ENCODE data around the gene FOXRED1. TPM values are rescaled to one million over a fixed set of nuclear protein-coding genes. Genes with fewer than 3 reads are reported as not detected.

The FOXRED1 gene
- total RNA-seq = 28.1 and 34.1 TPM in 2 replicates

DNA sequence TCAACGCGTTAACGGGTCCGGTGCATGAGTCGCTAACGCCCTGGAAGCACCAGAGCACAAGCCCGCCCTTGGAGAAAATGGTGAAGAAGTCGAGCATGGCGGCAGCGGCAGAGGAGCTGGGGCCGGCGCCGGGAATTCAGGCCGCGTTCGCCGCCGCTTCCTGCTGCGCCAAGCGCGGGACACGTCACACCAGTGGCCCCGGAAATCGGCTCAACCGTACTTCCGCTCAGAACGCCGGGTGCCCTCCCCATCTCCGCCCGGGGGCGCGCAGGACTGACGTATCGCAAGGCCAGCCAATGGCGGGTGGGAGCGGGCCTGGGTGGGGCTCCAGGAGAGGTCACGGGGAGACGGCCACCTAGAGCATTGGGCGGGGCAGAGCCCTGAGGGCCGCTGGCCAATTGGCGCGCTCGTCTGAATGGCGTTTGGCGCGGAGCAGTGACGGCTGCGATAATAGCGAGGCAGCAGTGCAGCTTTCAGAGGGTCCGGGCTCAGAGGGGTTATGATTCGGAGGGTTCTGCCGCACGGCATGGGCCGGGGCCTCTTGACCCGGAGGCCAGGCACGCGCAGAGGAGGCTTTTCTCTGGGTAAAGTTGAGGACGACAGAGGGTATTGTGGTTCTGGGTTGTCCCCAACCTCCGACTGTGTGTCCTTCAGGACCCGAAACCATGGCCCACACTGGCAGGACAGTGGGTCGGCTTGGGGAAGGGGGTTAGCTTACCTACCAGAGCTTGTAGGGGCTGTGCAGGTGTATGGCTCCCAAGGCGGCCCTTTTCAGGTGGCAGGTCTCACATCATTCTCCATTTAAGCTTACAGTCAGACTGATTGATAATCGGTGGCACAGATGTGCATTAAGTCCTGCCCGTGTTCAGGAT is at the start of gene FOXRED1, which contains the start of gene SRPRA:
Gene FOXRED1 (plus strand): TSS at position 447 of the 872 bp plus-strand sequence. CDS start 53 bp downstream, at position 500.
Gene SRPRA (minus strand): TSS at position 188 of the 872 bp plus-strand sequence. CDS start 91 bp downstream, at position 97.
- peak; percentile 79 for DNase-seq (ENCODE audit: low read depth)
- TF ChIP-seq, protein P1, sequence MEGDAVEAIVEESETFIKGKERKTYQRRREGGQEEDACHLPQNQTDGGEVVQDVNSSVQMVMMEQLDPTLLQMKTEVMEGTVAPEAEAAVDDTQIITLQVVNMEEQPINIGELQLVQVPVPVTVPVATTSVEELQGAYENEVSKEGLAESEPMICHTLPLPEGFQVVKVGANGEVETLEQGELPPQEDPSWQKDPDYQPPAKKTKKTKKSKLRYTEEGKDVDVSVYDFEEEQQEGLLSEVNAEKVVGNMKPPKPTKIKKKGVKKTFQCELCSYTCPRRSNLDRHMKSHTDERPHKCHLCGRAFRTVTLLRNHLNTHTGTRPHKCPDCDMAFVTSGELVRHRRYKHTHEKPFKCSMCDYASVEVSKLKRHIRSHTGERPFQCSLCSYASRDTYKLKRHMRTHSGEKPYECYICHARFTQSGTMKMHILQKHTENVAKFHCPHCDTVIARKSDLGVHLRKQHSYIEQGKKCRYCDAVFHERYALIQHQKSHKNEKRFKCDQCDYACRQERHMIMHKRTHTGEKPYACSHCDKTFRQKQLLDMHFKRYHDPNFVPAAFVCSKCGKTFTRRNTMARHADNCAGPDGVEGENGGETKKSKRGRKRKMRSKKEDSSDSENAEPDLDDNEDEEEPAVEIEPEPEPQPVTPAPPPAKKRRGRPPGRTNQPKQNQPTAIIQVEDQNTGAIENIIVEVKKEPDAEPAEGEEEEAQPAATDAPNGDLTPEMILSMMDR (conservative IDR thresholded peaks at IDR 0.05; ENCODE audit: low read depth, low read length) = no peak
- peak within 1 kb of the TSS; percentile 100 for H3K4me3 ChIP-seq (ENCODE audit: low read depth, low read length)

DNA sequence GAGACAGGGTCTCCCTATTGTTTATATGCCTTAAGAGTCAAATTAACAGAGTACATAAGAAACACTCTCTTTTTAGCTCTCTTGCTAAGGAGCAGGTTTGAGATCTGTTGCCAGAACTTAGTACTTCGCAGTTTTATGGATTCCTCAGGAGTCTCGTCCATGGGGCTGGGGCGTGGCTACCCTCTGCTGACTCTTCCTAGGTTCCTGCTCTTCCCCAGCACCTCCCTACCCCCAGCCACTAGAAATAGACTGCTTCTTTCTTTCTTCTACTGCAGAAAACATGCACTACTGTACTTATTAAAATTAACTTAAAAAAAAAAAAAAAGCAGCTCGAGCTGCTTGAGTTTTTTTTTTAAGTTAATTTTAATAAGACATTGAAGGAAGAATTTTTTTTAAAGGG is 49.4 kb upstream of the FOXRED1 start:
- DNase-seq (ENCODE audit: low read depth) = no peak
- no peak overlapping the region for H3K4me3 ChIP-seq (ENCODE audit: low read depth, low read length)
- TF ChIP-seq, protein P1 (conservative IDR thresholded peaks at IDR 0.05; ENCODE audit: low read depth, low read length) = no peak

DNA sequence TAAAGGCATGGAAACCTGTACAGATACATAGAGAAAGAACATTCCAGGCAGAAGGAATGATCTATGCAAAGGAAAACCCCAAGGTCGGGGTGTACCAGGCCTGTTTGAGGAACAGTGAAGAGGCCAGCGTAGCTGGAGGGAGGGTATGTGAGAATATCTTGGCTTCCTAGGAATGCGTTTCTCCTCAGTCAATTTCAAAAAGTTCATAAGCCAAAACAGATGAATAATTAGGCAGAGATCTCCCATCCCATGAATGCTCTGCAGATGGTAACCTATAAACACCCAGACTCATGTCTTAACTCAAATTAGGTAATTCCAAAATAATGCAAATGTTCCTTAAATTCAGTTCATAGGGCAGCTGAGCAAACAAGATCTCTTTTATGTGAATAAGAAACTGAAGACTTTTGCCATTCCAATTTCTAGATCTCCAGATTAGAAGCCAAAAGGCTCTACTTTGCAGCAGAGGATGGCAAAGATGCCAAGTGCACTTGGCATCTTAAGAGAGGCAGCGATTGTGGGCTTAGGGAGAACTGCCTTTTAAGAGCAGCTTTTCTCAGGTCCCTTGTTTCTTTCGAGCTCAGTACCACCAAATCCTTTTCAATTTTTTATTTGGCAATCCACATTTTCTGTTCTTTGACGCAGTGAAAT is 44.2 kb upstream of the FOXRED1 start:
- DNase-seq (ENCODE audit: low read depth) = no peak

DNA sequence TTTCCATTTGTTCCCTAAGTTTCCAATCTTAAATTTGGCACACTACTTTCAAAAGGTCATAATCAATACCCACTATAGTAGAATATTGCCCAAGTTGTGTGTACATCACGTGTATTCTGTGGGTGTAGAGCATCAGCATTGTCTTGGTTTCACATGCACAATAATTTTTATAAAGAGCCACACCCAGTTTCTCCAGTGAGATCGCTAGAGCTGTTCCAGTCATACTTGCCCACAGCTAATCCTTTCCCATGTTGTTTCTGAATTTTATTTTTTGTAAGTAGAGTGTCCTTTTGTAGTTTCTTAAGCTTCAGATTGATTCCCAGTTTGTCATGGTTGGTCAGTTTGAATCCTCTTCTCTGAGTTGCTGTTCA is 43.7 kb upstream of the FOXRED1 start:
- no peak overlapping the region for H3K4me3 ChIP-seq (ENCODE audit: low read depth, low read length)
- no peak for DNase-seq (ENCODE audit: low read depth)
- TF ChIP-seq, protein P1 (conservative IDR thresholded peaks at IDR 0.05; ENCODE audit: low read depth, low read length) = no peak

More for the DNA sequence above, 44.2 kb upstream of the FOXRED1 start:
- H3K4me3 ChIP-seq (ENCODE audit: low read depth, low read length) = no peak overlapping the region
- TF ChIP-seq, protein P1 (conservative IDR thresholded peaks at IDR 0.05; ENCODE audit: low read depth, low read length) = no peak

DNA sequence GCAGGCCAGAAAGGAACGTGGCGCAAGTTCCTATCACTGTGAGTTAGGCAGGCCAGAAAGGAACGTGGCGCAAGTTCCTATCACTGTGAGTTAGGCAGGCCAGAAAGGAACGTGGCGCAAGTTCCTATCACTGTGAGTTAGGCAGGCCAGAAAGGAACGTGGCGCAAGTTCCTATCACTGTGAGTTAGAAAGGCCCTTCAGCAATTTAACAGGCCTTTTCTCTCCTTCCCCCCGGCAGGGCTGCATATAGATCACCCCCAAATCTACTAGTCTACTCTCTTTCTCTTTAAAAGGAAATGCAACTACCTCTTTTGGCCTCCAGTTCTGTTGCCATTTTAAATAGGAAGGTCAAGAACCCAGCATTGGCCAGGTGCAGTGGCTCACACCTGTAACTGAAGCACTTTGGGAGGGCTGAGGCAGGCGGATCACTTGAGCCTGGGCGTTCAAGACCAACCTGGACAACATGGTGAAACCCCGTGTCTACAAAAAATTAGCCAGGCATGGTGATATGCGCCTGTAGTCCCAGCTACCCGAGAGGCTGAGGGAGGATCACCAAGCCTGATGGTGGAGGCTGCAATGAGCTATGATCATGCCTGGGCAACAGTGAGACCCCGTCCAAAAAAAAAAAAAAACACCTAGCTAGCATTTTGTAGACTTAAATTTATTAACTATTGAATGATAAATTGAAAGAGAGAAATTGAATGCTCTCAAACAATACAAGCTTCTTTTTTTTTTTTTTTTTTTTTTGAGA is 42.4 kb upstream of the FOXRED1 start:
- H3K4me3 ChIP-seq (ENCODE audit: low read depth, low read length) = no peak overlapping the region
- no peak for DNase-seq (ENCODE audit: low read depth)
- TF ChIP-seq, protein P1 (conservative IDR thresholded peaks at IDR 0.05; ENCODE audit: low read depth, low read length) = no peak

DNA sequence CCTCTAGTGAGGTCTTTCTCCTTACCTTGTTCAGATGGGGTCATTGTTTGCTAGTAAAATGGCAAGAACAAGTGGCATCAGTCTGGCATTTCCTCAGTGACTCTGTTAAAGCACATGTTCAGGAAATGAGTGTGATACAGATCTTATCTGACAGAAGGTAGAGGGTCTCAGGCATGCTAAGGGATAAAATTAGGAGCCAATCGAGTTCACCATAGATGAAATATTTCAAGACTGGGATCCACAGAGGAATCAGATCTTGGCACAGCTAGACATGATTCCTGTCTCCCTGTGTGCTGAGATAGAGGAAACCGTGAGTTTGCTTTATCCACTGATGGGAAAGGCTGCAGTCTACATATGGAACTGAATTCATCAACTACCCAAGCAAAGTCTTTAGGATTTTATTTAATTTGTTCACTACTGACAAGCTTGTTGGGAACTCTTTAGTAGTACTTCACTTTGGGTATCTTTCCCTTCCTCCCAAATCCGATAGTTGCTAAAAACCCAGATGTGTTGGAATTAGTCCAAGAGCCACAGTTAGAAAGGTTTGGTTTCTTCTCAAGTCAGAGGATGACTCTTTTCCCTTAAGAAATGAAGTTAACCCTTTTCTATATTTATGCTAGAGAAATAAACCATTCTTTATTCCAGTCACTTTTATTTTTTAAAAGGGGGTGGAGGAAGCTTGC is 39.0 kb upstream of the FOXRED1 start:
- TF ChIP-seq, protein P1 (conservative IDR thresholded peaks at IDR 0.05; ENCODE audit: low read depth, low read length) = no peak
- DNase-seq (ENCODE audit: low read depth) = no peak

More for the DNA sequence above, 39.0 kb upstream of the FOXRED1 start:
- H3K4me3 ChIP-seq (ENCODE audit: low read depth, low read length) = no peak overlapping the region
